Body of pancreas (tissue), 4 donors: ENCODE data around the gene SEMA4D.

Experiments
- CTCF ChIP-seq, 7 experiments: fragments of 450-650 bp in 4 of 7; fragments of 200-600 bp in 3 of 7; sonication (generic) in 3 of 7; IDR thresholded peaks; one replicate each; pipeline ENCODE4 v1.5.1; 2016 to 2019; ENCODE audit warnings: antibody characterized with exemption in 7 of 7
- POLR2A ChIP-seq, 3 donors: fragments of 450-650 bp; IDR thresholded peaks; one replicate each; pipeline ENCODE4 v1.6.1; 2016; ENCODE audit warnings: antibody characterized with exemption in 3 of 3, mild to moderate bottlenecking in 2 of 3

- TF ChIP-seq CTCF (IDR thresholded peaks at IDR 0.05) (no peak), POLR2A (IDR thresholded peaks at IDR 0.05) (no peak)
These were observed 87.9 kb downstream of the SEMA4D start for GRCh38 chr9:89410022-89410421.
